Calu3 (cell line): ENCODE data around the gene MSN. TPM values are rescaled to one million over a fixed set of nuclear protein-coding genes. Genes with fewer than 3 reads are reported as not detected.
"Not testable (repeated sequence)": the region's sequence is repeated elsewhere in the genome, so short reads cannot be mapped to it uniquely, and the experiment has no call there.

Experiments used
- BruUV-seq: library from RNA; stranded (reverse); fragments of 400-500 nt; replicated peaks from 2 replicates; lab custom pipeline; 2021; lab: Mats Ljungman, UMichigan
- CTCF ChIA-PET: fragments of 300-600 bp; sonication (Branson Sonifier 250); formaldehyde crosslinking; loops from one replicate; lab custom pipeline; 2022; ENCODE audit warnings: antibody characterized with exemption; lab: Charles Lee
- DNase-seq: peaks from one replicate; pipeline ENCODE4 v3.0.0; 2022
- H3K27ac Mint-ChIP-seq: one replicate; pipeline ENCODE4 v1.8.0; 2022; ENCODE audit warnings: mixed read lengths; ENCODE audit not compliant: unreplicated experiment
- H3K27me3 Mint-ChIP-seq: one replicate; pipeline ENCODE4 v1.8.0; 2022; ENCODE audit warnings: mixed read lengths; ENCODE audit not compliant: unreplicated experiment
- H3K36me3 Mint-ChIP-seq: one replicate; pipeline ENCODE4 v1.8.0; 2022; ENCODE audit warnings: mild to moderate bottlenecking, moderate library complexity, mixed read lengths; ENCODE audit not compliant: insufficient read depth, unreplicated experiment
- H3K4me1 Mint-ChIP-seq: one replicate; pipeline ENCODE4 v1.8.0; 2022; ENCODE audit warnings: mild to moderate bottlenecking, low read depth, mixed read lengths; ENCODE audit not compliant: unreplicated experiment
- H3K4me3 Mint-ChIP-seq: one replicate; pipeline ENCODE4 v1.8.0; 2022; ENCODE audit warnings: mild to moderate bottlenecking, low read depth, moderate library complexity, mixed read lengths; ENCODE audit not compliant: unreplicated experiment
- H3K9me3 Mint-ChIP-seq: one replicate; pipeline ENCODE4 v1.8.0; 2022; ENCODE audit warnings: low read depth, mixed read lengths; ENCODE audit not compliant: unreplicated experiment
- CTCF ChIP-seq: fragments of 200-600 bp; IDR thresholded peaks from one replicate; pipeline ENCODE4 v1.8.0; 2022; ENCODE audit warnings: antibody characterized with exemption; ENCODE audit not compliant: unreplicated experiment
- intact Hi-C: fragments of 100-400 bp; cut with micrococcal nuclease; formaldehyde crosslinking; loops from one replicate; pipeline ENCODE4 v1.10.0; 2022; ENCODE audit not compliant: unreplicated experiment
- total RNA-seq: library from RNA; stranded (reverse); gene quantifications from 2 replicates; pipeline ENCODE4 v1.2.3, GENCODE V29; 2022

The MSN gene
- total RNA-seq, 1 experiment from 2014 or later, result 129 TPM

- Mint-ChIP-seq H3K9me3 (no peaks in the 10 kb centered on the region), H3K4me3 (no peak overlapping the region), H3K4me1 (no peaks in the 10 kb centered on the region), H3K36me3 (no peaks in the 10 kb centered on the region), H3K27ac (no peak overlapping the region), H3K27me3 (no peaks in the 10 kb centered on the region)
- intact Hi-C loops, result no loop called here
- DNase-seq, result no peak
- CTCF ChIA-PET, result no interaction called here
- TF ChIP-seq CTCF, result no peak
- no TSS peak for BruUV-seq
Observed at GRCh38 chrX:65652098-65652497, 15.4 kb upstream of the MSN start.

- DNase-seq, CTCF ChIA-PET, intact Hi-C loops, H3K27ac Mint-ChIP-seq, H3K4me3 Mint-ChIP-seq, H3K27me3 Mint-ChIP-seq, H3K36me3 Mint-ChIP-seq, H3K9me3 Mint-ChIP-seq, BruUV-seq, H3K4me1 Mint-ChIP-seq: not testable (repeated sequence)
Observed at GRCh38 chrX:65657009-65657441, 10.4 kb upstream of the MSN start.

GRCh38 chrX:65657659-65658058 lies 9.8 kb upstream of the MSN start:
- H3K36me3 Mint-ChIP-seq, result no peaks in the 10 kb centered on the region
- CTCF ChIA-PET, result no interaction called here
- no peaks in the 10 kb centered on the region for H3K4me1 Mint-ChIP-seq
- intact Hi-C loops, result no loop called here
- H3K4me3 Mint-ChIP-seq, result no peak overlapping the region
- DNase-seq, result no peak
- H3K27me3 Mint-ChIP-seq, result no peaks in the 10 kb centered on the region
- H3K9me3 Mint-ChIP-seq, result peaks cover 2% of the 10 kb centered on the region
- no TSS peak for BruUV-seq
- no peak for TF ChIP-seq CTCF
- no peak overlapping the region for H3K27ac Mint-ChIP-seq

GRCh38 chrX:65658229-65658628 lies 9.2 kb upstream of the MSN start:
- CTCF ChIA-PET, result no interaction called here
- Mint-ChIP-seq H3K27ac (no peak overlapping the region), H3K4me1 (no peaks in the 10 kb centered on the region), H3K9me3 (peaks cover 2% of the 10 kb centered on the region), H3K4me3 (no peak overlapping the region), H3K27me3 (no peaks in the 10 kb centered on the region), H3K36me3 (no peaks in the 10 kb centered on the region)
- TF ChIP-seq CTCF, result no peak
- DNase-seq, result no peak
- no TSS peak for BruUV-seq
- intact Hi-C loops, result no loop called here

GRCh38 chrX:65667157-65667502 lies 324 bp upstream of the MSN start:
- Mint-ChIP-seq H3K27ac (peak overlapping the region; percentile 90), H3K4me1 (peaks cover 22% of the 10 kb centered on the region), H3K4me3 (peak overlapping the region; percentile 81), H3K9me3 (no peaks in the 10 kb centered on the region), H3K36me3 (peaks cover 25% of the 10 kb centered on the region), H3K27me3 (no peaks in the 10 kb centered on the region)
- CTCF ChIA-PET, result no interaction called here
- intact Hi-C loops, result loop anchor here (5.0 kb wide), 2 partner anchors 40 to 70 kb away; no protein-coding TSS in a partner anchor
- no peak for DNase-seq
- TF ChIP-seq CTCF, result no peak
- no TSS peak for BruUV-seq
